Mesothelial cell of epicardium (in vitro differentiated cells): ENCODE data around the gene TYMP. TPM values are rescaled to one million over a fixed set of nuclear protein-coding genes. Genes with fewer than 3 reads are reported as not detected.

Experiments
- DNase-seq, 2 experiments: peaks; one replicate each; pipeline ENCODE4 v3.0.0; 2021; ENCODE audit warnings: low spot score in 2 of 2; ENCODE audit not compliant: unreplicated experiment in 2 of 2
- H3K27ac Mint-ChIP-seq: 2 replicates; pipeline ENCODE4 v1.8.0; 2021; ENCODE audit warnings: mixed read lengths
- H3K27me3 Mint-ChIP-seq: 2 replicates; pipeline ENCODE4 v1.8.0; 2021; ENCODE audit warnings: low read depth, mixed read lengths
- H3K36me3 Mint-ChIP-seq: 2 replicates; pipeline ENCODE4 v1.8.0; 2021; ENCODE audit warnings: mixed read lengths
- H3K4me1 Mint-ChIP-seq: 2 replicates; pipeline ENCODE4 v1.8.0; 2021; ENCODE audit warnings: mixed read lengths
- H3K4me3 Mint-ChIP-seq: 2 replicates; pipeline ENCODE4 v1.8.0; 2021; ENCODE audit warnings: mild to moderate bottlenecking, moderate library complexity, mixed read lengths
- H3K9me3 Mint-ChIP-seq: 2 replicates; pipeline ENCODE4 v1.8.0; 2021; ENCODE audit warnings: mixed read lengths
- total RNA-seq: library from RNA; stranded (reverse); gene quantifications from 3 replicates; pipeline ENCODE4 v1.2.1, GENCODE V29; 2021
- TF ChIP-seq, protein P1 (sequence below): fragments of 200-600 bp; sonication (generic); IDR thresholded peaks from one replicate; pipeline ENCODE4 v1.5.0; 2021; ENCODE audit warnings: antibody characterized with exemption; ENCODE audit not compliant: unreplicated experiment

The TYMP gene
- total RNA-seq, 1 donor from 2014 or later: 9.3 TPM

DNA sequence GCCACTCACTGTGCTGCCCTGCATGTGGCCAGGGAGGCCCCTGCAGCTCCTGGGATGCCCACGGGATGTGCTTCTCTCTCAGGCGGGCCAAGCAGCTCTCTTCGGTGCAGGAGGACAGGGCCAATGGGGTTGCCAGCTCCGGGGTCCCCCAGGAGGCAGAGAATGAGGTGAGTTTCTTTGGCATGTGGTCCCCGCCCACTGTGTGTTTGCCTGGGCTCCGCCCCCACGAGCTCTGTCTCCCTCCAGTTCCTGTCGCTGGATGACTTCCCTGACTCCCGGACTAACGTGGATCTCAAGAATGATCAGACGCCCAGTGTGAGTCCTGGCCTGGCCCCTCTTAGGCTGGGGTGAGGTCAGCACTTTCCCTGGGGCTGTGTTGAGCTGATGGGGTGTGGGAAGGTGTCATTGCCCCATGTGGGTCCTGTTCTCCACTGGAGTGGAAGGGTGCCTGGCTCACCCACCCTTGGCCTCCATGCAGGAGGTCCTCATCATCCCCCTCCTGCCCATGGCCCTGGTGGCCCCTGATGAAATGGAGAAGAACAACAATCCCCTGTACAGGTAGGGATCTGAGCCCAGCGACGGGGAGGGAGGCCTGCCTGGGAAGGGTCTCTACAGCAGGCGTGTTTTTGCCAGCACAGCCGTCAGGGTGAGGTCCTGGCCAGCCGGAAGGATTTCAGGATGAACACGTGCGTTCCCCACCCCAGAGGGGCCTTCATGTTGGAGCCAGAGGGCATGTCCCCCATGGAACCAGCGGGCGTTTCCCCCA, 12.1 kb downstream of the TYMP start:
- Mint-ChIP-seq H3K4me1 (no peaks in the 10 kb centered on the region), H3K36me3 (peaks cover 9% of the 10 kb centered on the region), H3K4me3 (no peak overlapping the region), H3K27me3 (no peaks in the 10 kb centered on the region), H3K9me3 (no peaks in the 10 kb centered on the region), H3K27ac (no peak overlapping the region)
- DNase-seq: no peak
- TF ChIP-seq, protein P1, sequence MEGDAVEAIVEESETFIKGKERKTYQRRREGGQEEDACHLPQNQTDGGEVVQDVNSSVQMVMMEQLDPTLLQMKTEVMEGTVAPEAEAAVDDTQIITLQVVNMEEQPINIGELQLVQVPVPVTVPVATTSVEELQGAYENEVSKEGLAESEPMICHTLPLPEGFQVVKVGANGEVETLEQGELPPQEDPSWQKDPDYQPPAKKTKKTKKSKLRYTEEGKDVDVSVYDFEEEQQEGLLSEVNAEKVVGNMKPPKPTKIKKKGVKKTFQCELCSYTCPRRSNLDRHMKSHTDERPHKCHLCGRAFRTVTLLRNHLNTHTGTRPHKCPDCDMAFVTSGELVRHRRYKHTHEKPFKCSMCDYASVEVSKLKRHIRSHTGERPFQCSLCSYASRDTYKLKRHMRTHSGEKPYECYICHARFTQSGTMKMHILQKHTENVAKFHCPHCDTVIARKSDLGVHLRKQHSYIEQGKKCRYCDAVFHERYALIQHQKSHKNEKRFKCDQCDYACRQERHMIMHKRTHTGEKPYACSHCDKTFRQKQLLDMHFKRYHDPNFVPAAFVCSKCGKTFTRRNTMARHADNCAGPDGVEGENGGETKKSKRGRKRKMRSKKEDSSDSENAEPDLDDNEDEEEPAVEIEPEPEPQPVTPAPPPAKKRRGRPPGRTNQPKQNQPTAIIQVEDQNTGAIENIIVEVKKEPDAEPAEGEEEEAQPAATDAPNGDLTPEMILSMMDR: no peak

DNA sequence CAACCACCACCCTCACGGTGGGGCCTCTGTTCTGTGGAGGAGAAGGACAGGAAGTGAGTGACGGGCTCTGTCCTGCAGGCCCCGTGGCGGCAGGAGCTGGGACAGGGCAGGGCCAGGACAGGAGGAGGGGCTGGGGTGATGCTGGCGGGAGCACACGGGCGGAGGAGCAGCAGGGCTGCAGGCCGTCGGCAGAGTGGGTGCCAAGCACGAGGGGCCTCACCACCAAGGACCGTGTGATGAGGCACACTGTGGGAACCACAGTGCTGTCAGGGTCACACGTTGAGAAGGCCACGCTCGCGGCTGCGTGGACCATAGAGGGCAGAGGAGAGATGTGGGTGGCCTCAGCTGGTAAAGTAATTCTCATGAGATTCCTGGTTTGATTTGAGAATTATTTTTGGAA, 12.9 kb downstream of the TYMP start:
- Mint-ChIP-seq H3K9me3 (no peaks in the 10 kb centered on the region), H3K27me3 (no peaks in the 10 kb centered on the region), H3K4me3 (no peak overlapping the region), H3K36me3 (peaks cover 13% of the 10 kb centered on the region), H3K27ac (no peak overlapping the region), H3K4me1 (no peaks in the 10 kb centered on the region)
- TF ChIP-seq, protein P1: no peak
- no peak for DNase-seq

DNA sequence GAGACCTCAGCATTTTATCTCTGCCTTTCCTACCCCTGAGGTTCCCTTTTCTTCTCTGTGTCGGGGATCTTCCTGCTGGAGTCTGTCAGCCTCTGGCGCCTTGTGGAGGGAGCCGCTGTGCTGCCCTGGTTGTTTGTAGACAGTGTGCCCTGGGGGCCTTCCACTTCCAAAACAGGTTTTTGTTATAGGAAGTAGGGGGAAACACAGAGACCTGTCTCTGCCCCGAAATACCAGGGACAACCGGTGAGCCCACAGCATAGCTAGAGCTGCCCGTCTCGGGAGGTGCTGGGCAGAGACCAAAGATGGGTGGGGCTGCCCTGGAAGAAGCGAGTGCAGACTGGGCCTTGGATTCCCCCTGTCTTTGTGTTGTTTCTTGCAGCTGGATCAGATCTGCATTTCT, 13.7 kb downstream of the TYMP start:
- peaks cover 13% of the 10 kb centered on the region for H3K36me3 Mint-ChIP-seq
- no peak for DNase-seq
- no peak overlapping the region for H3K27ac Mint-ChIP-seq
- no peaks in the 10 kb centered on the region for H3K27me3 Mint-ChIP-seq
- H3K9me3 Mint-ChIP-seq: no peaks in the 10 kb centered on the region
- TF ChIP-seq, protein P1: no peak
- no peak overlapping the region for H3K4me3 Mint-ChIP-seq
- no peaks in the 10 kb centered on the region for H3K4me1 Mint-ChIP-seq

DNA sequence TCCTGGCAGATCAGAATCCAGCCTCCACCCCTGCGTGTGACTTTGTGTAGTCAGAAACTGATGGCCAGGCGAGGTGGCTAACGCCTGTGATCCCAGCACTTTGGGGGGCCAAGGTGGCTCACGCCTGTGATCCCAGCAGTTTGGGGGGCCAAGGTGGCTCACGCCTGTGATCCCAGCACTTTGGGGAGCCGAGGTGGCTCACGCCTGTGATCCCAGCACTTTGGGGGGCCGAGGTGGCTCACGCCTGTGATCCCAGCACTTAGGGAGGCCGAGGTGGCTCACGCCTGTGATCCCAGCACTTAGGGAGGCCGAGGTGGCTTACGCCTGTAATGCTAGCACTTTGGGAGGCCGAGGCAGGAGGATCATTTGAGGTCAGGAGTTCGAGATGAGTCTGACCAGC, 16.6 kb downstream of the TYMP start:
- H3K36me3 Mint-ChIP-seq: peaks cover 8% of the 10 kb centered on the region
- no peak overlapping the region for H3K4me3 Mint-ChIP-seq
- DNase-seq: no peak
- H3K4me1 Mint-ChIP-seq: peaks cover 11% of the 10 kb centered on the region
- H3K27ac Mint-ChIP-seq: no peak overlapping the region
- H3K9me3 Mint-ChIP-seq: no peaks in the 10 kb centered on the region
- TF ChIP-seq, protein P1: no peak
- no peaks in the 10 kb centered on the region for H3K27me3 Mint-ChIP-seq

DNA sequence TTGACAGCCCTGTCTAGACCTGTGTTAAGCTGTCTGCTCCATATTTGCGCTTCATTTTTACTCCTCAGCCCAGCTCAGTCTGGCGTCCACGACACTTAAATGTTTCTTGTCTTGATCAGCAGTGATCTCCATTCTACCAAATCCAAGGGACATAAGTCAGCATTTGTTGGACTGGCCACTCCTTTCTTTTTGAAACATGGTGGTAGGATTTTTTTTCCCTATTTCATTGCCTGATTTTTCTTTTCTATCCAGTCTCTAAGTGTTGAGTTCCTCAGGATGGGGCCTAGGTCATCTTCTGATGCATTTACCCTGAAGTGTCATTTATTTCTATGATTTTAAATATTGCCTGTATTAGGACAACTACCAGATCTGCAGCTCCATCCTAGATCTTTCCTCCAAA, 20.9 kb downstream of the TYMP start:
- DNase-seq: no peak
- H3K27me3 Mint-ChIP-seq: no peaks in the 10 kb centered on the region
- H3K36me3 Mint-ChIP-seq: peaks cover 4% of the 10 kb centered on the region
- H3K4me1 Mint-ChIP-seq: peaks cover 17% of the 10 kb centered on the region
- H3K9me3 Mint-ChIP-seq: no peaks in the 10 kb centered on the region
- H3K27ac Mint-ChIP-seq: peak overlapping the region; percentile 95
- TF ChIP-seq, protein P1: no peak
- peak overlapping the region; percentile 95 for H3K4me3 Mint-ChIP-seq
